ENCODE data around the gene HOGA1.
"Not testable (repeated sequence)": the region's sequence is repeated elsewhere in the genome, so short reads cannot be mapped to it uniquely, and the experiment has no call there.

HOGA1 gene

GRCh38 chr10:97649405-97649750 lies 65.2 kb downstream of the HOGA1 start:
- DNase-seq (ENCODE audit: low spot score), result not testable (repeated sequence)

GRCh38 chr10:97650726-97651125 lies 66.5 kb downstream of the HOGA1 start:
- no peak for DNase-seq (ENCODE audit: low spot score)

- DNase-seq (ENCODE audit: low spot score), result no peak
Measured at GRCh38 chr10:97651773-97652172, 67.6 kb downstream of the HOGA1 start.

GRCh38 chr10:97656777-97657176 lies 72.6 kb downstream of the HOGA1 start:
- no peak for DNase-seq (ENCODE audit: low spot score)

- DNase-seq (ENCODE audit: low spot score), result no peak
Measured at GRCh38 chr10:97659589-97659988, 75.4 kb downstream of the HOGA1 start.
